Left lung (tissue), 10 donors: Measurements from ENCODE around the gene PI4K2A. TPM values are rescaled to one million over a fixed set of nuclear protein-coding genes. Genes with fewer than 3 reads are reported as not detected.

ENCODE experiments used
- ATAC-seq: fragments of 200-7000 bp; cut with Tn5 transposase; one replicate; pipeline ENCODE4 v1.9.1; 2020; ENCODE audit warnings: moderate library complexity
- DNase-seq, 4 donors: peaks; one replicate each; pipeline ENCODE4 v3.0.0-alpha.2; 2013 to 2020
- H3K27ac ChIP-seq, 2 donors: fragments of 200-600 bp; sonication (generic) in 1 of 2; one replicate each; pipeline versions ENCODE4 v1.5.0 to v1.8.0; 2020 to 2021
- H3K27me3 ChIP-seq, 2 donors: fragments of 200-600 bp; sonication (generic) in 1 of 2; one replicate each; pipeline versions ENCODE4 v1.5.0 to v1.8.0; 2020 to 2021
- H3K36me3 ChIP-seq, 2 donors: fragments of 200-600 bp; sonication (generic) in 1 of 2; one replicate each; pipeline versions ENCODE4 v1.5.0 to v1.8.0; 2020 to 2021
- H3K4me1 ChIP-seq, 2 donors: fragments of 200-600 bp; one replicate each; pipeline ENCODE4 v1.8.0; 2021
- H3K4me3 ChIP-seq, 2 donors: fragments of 200-600 bp; sonication (generic) in 1 of 2; one replicate each; pipeline versions ENCODE4 v1.5.0 to v1.8.0; 2020 to 2021; ENCODE audit warnings: mild to moderate bottlenecking in 1 of 2
- H3K9me3 ChIP-seq, 2 donors: fragments of 200-600 bp; sonication (generic) in 1 of 2; one replicate each; pipeline versions ENCODE4 v1.5.0 to v1.8.0; 2020 to 2021
- intact Hi-C, 2 donors: fragments of 100-400 bp; cut with DNase I; formaldehyde crosslinking; loops; one replicate each; pipeline versions ENCODE4 v1.11.2 to v1.14.2; 2022
- polyA plus RNA-seq, 6 donors: library from polyadenylated mRNA; unstranded; fragments of 120-200 nt; gene quantifications; one replicate each; pipeline ENCODE4 v1.2.1, GENCODE V29; 2013; ENCODE audit not compliant: insufficient read length in 6 of 6
- total RNA-seq, 2 donors: library from RNA; stranded (reverse); fragmentation: NEBNext Ultra II Directional; extraction: Animal tissue kit (Norgen Biotek cat#: 25700); gene quantifications; one replicate each; pipeline ENCODE4 v1.2.1, GENCODE V29; 2021
- TF ChIP-seq, protein P1 (sequence below), 2 donors: fragments of 200-600 bp; sonication (generic) in 1 of 2; IDR thresholded peaks; one replicate each; pipeline versions ENCODE4 v1.5.0 to v1.8.0; 2021; ENCODE audit warnings: antibody characterized with exemption in 2 of 2
- donor health status: DM: no; HTN: yes; CAD: no.
- donor health status: DM: no; HTN: no; CAD: no.

The PI4K2A gene
- total and polyA plus RNA-seq, 8 donors, result 12.7 to 27.1 (median 15.6) TPM

DNA sequence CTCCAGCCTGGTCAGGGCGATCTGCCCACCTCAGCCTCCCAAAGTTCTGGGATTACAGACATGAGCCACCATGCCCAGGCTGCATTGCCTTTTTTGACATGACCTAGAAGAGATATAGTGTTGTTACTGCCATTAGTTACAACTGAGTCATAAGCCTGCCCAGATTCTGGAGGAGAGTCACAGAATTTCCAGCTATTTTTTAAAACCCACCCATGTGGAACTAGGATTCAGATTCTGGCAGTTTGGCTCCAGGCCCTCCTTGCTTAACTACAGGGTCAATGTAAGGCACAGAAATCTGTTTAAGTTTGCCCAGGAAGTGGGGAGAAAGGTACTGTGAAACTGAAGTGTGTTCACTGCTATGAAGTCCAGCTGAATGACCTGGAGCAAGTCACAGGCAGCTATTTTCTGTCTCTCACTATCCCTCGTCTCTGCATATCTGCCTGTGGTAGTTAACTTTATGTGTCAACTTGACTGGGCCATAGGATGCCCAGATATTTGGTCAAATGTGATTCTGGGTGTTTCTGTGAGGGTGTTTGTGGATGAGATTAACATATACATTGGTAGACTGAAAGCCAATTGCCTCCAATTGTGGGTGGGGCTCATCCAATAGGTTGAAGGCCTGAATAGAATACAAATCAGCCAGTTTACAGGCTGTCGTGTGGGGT lies 64.7 kb downstream of the PI4K2A start:
- intact Hi-C loops, result no loop called here
- no peak overlapping the region for H3K4me3 ChIP-seq
- TF ChIP-seq, protein P1, sequence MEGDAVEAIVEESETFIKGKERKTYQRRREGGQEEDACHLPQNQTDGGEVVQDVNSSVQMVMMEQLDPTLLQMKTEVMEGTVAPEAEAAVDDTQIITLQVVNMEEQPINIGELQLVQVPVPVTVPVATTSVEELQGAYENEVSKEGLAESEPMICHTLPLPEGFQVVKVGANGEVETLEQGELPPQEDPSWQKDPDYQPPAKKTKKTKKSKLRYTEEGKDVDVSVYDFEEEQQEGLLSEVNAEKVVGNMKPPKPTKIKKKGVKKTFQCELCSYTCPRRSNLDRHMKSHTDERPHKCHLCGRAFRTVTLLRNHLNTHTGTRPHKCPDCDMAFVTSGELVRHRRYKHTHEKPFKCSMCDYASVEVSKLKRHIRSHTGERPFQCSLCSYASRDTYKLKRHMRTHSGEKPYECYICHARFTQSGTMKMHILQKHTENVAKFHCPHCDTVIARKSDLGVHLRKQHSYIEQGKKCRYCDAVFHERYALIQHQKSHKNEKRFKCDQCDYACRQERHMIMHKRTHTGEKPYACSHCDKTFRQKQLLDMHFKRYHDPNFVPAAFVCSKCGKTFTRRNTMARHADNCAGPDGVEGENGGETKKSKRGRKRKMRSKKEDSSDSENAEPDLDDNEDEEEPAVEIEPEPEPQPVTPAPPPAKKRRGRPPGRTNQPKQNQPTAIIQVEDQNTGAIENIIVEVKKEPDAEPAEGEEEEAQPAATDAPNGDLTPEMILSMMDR (IDR thresholded peaks at IDR 0.05), result no peak
- ATAC-seq, result no peak
- no peaks in the 10 kb centered on the region for H3K36me3 ChIP-seq
- H3K27ac ChIP-seq, result no peak overlapping the region
- DNase-seq, result no peak
- H3K9me3 ChIP-seq, result no peaks in the 10 kb centered on the region
- H3K4me1 ChIP-seq, result peaks cover 0 to 11% of the 10 kb centered on the region in 2 donors
- H3K27me3 ChIP-seq, result no peaks in the 10 kb centered on the region

DNA sequence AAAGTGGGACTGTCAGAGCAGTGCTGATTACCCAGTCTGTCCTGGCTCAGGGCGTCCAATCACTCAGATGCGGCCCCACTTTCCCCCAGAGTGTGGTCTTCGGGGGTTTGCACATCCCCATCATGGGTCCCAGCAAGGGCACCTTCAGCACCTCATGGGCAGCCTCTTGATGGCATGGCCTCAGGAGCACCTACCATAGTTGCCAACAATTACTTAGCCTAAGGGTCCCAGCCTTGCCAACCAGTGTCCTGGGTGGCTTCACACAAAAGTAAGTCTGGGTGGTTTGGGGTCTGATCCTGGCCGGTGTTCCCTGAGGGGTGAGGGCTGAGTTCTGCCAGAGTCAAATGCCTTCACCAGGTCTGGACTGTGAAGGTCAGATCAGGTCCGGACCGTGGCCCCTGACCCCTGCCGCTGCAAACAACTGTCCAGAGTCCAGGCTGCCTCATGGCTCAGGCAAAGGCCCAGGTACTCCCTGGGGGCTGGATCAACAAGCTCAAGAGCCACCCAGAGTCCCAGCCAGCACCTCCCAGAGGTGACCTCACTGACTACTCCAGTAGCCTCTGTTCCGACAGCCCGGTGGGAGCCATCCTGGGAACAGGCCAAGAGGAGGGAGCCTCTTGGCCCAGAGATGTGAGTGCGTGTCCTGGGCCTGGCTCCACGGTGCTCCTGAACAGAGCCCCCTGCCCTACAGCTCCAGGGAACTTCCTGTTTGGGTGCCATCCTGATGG lies 66.8 kb downstream of the PI4K2A start:
- H3K9me3 ChIP-seq, result no peaks in the 10 kb centered on the region
- no peak overlapping the region for H3K4me3 ChIP-seq
- TF ChIP-seq, protein P1 (IDR thresholded peaks at IDR 0.05), result no peak
- ATAC-seq (no peak), DNase-seq (no peak)
- H3K36me3 ChIP-seq, result no peaks in the 10 kb centered on the region
- no peak overlapping the region for H3K27ac ChIP-seq
- H3K27me3 ChIP-seq, result no peaks in the 10 kb centered on the region
- H3K4me1 ChIP-seq, result peaks cover 0 to 21% of the 10 kb centered on the region in 2 donors
- intact Hi-C loops, result no loop called here

DNA sequence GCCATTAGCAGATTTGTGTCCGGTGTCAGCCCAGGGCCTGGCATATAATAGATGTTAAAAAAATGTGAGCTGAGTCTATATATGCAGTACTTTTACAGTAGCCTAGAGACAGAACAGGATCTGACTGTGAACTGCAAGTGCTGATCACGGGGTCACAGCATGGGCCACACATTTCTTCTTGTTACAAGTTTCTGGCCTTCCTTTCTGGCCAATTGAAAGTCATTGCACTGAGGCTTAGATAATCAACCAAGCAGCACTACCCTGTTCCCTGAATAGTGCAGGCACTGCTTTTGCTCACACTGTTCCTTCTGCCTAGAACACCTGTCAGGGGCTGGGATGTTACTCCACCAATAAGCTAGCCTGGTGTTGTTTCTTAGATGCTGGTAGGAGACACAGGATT lies 67.7 kb downstream of the PI4K2A start:
- DNase-seq (no peak), ATAC-seq (no peak)
- Histone ChIP-seq H3K4me1 (peaks cover 2 to 29% of the 10 kb centered on the region in 2 donors), H3K27me3 (no peaks in the 10 kb centered on the region), H3K9me3 (no peaks in the 10 kb centered on the region), H3K27ac (no peak overlapping the region), H3K36me3 (no peaks in the 10 kb centered on the region), H3K4me3 (no peak overlapping the region)
- intact Hi-C loops, result no loop called here
- TF ChIP-seq, protein P1 (IDR thresholded peaks at IDR 0.05), result no peak

DNA sequence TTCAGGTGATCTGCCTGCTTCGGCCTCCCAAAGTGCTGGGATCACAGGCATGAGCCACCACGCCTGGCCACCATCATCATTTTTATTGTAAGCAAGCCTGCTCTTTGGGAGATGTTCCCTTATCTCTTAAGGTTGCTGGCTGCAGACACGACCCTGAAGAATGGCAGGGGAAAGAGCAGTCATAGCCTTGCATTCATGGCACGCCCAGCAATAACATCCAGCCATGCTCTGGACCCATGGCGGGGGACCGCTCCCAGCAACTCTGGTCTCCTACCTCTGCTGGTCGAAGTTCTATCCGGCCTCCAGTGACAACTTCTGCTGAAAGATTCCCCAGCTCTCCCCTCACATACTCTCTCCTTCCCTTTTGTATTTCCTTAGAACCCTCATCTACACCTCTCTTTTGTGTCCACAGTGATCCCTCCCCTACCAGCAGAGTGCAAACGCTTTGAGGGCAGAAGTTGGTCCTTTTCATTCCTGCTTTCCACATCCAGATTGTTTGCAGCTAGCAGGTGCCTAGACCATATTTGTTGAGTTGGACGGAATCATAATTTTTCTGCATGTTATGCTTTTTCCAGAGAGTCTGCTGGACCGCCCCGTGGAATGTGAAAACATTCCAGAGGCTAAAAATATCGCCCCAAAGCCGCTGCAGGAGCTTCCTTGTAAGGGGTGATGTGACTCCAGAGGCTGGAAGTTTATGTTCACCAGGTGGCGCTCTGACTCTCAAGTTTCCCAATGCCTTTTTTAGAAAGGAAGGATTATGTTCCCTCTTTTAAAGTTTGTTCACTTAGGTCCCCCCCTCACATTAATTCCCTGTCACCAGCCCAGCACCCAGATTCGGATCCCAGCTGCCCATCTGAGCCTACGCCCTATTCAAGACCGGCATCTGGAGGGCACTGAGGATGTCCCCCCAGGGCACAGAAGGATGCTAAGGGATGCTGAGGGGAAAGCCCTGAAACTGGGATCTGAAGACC lies 68.8 kb downstream of the PI4K2A start:
- intact Hi-C loops, result no loop called here
- H3K4me3 ChIP-seq, result no peak overlapping the region
- ATAC-seq, result peak; percentile 23
- H3K27ac ChIP-seq, result no peak overlapping the region
- H3K9me3 ChIP-seq, result no peaks in the 10 kb centered on the region
- peaks cover 3 to 33% of the 10 kb centered on the region in 2 donors for H3K4me1 ChIP-seq
- peak in 2 of 4 donors; percentile 68 to 74 for DNase-seq
- peaks cover 0 to 2% of the 10 kb centered on the region in 2 donors for H3K27me3 ChIP-seq
- no peaks in the 10 kb centered on the region for H3K36me3 ChIP-seq
- TF ChIP-seq, protein P1 (IDR thresholded peaks at IDR 0.05), result peak; percentile 46 to 48
